Bronchial epithelial cell (primary cell): Measurements from ENCODE around the gene TPRG1L. TPM values are rescaled to one million over a fixed set of nuclear protein-coding genes. Genes with fewer than 3 reads are reported as not detected.

Source experiments
- DNase-seq: peaks from one replicate; pipeline ENCODE4 v3.0.0-alpha.2; 2010; ENCODE audit warnings: low read depth
- FAIRE-seq: peaks from 2 replicates; lab custom pipeline; 2011; peaks lifted over from hg19 to GRCh38; lab: Jason Lieb, UNC
- H3K27me3 ChIP-seq: 2 replicates; pipeline ENCODE4 v1.5.1; 2011; ENCODE audit warnings: low read length; ENCODE audit not compliant: control insufficient read depth, insufficient read depth
- H3K36me3 ChIP-seq: 2 replicates; pipeline ENCODE4 v1.5.1; 2011; ENCODE audit warnings: low read length; ENCODE audit not compliant: control insufficient read depth, insufficient read depth
- H3K4me3 ChIP-seq: 2 replicates; pipeline ENCODE4 v1.5.1; 2011; ENCODE audit warnings: mild to moderate bottlenecking, low read depth, low read length, control low read depth
- total RNA-seq: library from RNA; depleted of rRNA; stranded (reverse); fragments of >200 nt; gene quantifications from 2 replicates; pipeline ENCODE4 v1.2.1, GENCODE V29; 2014
- TF ChIP-seq, protein P1 (sequence below): IDR thresholded peaks from 2 replicates; pipeline ENCODE4 v1.5.1; 2011; ENCODE audit warnings: mild to moderate bottlenecking, moderate library complexity, low read length, control low read depth, inconsistent platforms; ENCODE audit not compliant: insufficient read depth, severe bottlenecking

TPRG1L gene
- total RNA-seq, 1 donor from 2014 or later: 33.4 TPM

DNA sequence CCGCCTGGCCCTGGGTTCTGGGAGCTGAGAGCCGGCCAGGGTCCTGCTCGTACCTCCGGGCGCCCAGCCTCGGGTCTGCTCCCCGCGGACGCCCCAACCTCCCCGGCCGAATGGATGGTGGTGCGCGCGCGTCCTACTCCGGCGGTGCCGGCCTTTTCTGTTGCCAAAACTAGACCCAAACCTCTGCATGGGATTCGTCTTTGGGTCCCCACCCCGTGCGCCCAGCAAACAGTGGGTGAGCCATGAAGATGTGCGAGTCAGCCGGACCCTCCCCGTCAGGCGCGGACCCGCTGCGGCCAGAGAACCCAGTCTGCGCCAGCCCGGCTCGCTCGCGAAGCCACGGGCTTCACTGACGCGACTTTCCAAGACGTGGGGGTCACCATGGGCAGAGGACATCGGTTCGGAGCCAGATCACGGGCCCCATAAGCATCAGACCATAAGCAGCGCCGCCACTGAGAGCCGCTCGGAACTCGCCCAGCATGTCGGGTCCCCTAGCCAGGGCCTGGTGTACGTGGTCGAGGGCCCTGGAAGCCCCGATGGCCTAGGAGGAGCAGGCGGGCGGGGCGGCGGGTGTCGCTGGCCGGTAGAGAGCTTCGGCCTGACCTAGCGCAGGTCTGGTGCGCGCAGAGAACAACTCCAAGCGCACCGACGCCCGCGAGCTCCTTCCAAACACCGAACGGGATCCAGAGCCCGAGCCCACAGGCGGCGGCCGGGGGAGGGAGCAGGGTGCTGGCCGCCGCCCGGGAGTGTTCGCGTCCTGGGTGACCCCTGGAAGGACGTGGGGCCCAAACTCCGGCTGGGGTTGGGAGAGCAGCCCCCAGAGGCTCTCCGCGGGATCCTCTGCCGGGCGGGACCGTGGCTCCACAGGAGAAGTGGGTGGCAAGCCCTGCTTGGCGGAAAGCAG is 26.5 kb downstream of the TPRG1L start:
- TF ChIP-seq, protein P1, sequence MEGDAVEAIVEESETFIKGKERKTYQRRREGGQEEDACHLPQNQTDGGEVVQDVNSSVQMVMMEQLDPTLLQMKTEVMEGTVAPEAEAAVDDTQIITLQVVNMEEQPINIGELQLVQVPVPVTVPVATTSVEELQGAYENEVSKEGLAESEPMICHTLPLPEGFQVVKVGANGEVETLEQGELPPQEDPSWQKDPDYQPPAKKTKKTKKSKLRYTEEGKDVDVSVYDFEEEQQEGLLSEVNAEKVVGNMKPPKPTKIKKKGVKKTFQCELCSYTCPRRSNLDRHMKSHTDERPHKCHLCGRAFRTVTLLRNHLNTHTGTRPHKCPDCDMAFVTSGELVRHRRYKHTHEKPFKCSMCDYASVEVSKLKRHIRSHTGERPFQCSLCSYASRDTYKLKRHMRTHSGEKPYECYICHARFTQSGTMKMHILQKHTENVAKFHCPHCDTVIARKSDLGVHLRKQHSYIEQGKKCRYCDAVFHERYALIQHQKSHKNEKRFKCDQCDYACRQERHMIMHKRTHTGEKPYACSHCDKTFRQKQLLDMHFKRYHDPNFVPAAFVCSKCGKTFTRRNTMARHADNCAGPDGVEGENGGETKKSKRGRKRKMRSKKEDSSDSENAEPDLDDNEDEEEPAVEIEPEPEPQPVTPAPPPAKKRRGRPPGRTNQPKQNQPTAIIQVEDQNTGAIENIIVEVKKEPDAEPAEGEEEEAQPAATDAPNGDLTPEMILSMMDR: no peak
- DNase-seq (no peak), FAIRE-seq (no peak)
- Histone ChIP-seq H3K4me3 (no peak overlapping the region), H3K27me3 (peaks cover 22% of the 10 kb centered on the region), H3K36me3 (peaks cover 5% of the 10 kb centered on the region)

DNA sequence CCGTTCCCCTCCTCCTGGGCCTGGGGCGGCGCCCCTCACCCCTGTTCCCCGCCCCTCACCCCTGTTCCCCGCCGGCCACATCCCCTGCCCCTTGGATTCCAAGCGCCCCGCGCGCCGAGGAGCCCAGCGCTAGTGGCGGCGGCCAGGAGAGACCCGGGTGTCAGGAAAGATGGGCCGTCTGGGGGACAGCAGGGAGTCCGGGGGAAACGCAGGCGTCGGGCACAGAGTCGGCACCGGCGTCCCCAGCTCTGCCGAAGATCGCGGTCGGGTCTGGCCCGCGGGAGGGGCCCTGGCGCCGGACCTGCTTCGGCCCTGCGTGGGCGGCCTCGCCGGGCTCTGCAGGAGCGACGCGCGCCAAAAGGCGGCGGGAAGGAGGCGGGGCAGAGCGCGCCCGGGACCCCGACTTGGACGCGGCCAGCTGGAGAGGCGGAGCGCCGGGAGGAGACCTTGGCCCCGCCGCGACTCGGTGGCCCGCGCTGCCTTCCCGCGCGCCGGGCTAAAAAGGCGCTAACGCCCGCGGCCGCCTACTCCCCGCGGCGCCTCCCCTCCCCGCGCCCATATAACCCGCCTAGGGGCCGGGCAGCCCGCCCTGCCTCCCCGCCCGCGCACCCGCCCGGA is 27.2 kb downstream of the TPRG1L start, which contains the start of gene TP73:
TSS of gene TP73 (plus strand) at position 587 of the 618 bp plus-strand sequence. CDS start 29,850 bp downstream, outside the sequence.
- Histone ChIP-seq H3K36me3 (no peaks in the 10 kb centered on the region), H3K27me3 (peaks cover 22% of the 10 kb centered on the region), H3K4me3 (no peak within 1 kb of the TSS)
- DNase-seq (no peak), FAIRE-seq (no peak)
- TF ChIP-seq, protein P1: no peak

DNA sequence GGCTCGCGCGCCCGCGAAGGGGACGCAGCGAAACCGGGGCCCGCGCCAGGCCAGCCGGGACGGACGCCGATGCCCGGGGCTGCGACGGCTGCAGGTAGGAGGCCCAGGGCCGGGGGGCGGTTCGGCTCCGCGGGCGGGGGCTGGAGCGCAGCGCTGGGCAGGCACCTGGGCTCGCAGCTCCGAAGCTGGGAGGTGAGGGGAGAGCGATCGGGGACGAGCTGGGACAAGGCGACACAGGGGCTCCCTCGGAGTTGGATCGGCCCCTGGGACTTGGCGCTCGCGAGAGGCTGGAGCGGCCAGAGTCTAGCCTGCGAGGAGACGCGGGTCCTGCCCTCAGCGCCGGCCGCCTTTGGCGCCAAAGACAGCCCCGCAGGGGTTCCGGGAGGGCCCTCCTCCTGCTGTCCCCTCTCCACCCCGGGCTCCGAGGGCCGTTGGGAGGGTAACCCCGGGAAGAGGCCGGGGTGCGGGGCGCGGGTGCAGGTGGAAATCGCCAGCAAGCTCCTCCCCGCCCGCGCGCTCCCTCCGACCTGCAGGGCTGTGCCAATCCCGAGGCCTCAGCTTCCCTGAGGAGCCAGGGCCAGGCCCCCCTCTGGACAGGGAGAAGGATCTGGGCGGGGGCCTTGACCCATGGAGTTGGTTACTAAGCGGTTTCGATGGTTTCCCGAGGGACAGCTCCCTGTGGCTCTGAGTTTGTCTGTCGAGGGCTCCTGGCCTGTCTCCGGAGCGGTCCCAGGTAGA is 27.9 kb downstream of the TPRG1L start:
- TF ChIP-seq, protein P1: no peak
- Histone ChIP-seq H3K4me3 (no peak overlapping the region), H3K36me3 (no peaks in the 10 kb centered on the region), H3K27me3 (peaks cover 22% of the 10 kb centered on the region)
- FAIRE-seq (no peak), DNase-seq (no peak)

DNA sequence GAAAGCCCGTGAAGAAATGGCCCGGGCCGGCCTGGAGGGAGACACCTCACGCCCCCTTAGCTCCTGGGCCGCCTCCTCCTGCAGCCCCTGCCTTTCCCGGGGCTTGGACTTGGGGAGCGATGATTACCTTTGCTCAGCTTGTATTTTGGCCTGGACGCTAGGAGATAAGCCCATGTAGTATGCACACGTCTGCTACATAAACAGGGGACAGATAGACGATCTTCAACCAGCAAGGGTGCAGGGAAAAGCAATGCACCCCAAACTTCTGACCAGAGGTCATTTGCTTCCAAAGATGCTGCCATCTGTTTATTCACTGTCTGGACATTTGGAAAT is 28.4 kb downstream of the TPRG1L start:
- TF ChIP-seq, protein P1: no peak
- peaks cover 22% of the 10 kb centered on the region for H3K27me3 ChIP-seq
- H3K4me3 ChIP-seq: no peak overlapping the region
- no peaks in the 10 kb centered on the region for H3K36me3 ChIP-seq
- DNase-seq: no peak
- no peak for FAIRE-seq

DNA sequence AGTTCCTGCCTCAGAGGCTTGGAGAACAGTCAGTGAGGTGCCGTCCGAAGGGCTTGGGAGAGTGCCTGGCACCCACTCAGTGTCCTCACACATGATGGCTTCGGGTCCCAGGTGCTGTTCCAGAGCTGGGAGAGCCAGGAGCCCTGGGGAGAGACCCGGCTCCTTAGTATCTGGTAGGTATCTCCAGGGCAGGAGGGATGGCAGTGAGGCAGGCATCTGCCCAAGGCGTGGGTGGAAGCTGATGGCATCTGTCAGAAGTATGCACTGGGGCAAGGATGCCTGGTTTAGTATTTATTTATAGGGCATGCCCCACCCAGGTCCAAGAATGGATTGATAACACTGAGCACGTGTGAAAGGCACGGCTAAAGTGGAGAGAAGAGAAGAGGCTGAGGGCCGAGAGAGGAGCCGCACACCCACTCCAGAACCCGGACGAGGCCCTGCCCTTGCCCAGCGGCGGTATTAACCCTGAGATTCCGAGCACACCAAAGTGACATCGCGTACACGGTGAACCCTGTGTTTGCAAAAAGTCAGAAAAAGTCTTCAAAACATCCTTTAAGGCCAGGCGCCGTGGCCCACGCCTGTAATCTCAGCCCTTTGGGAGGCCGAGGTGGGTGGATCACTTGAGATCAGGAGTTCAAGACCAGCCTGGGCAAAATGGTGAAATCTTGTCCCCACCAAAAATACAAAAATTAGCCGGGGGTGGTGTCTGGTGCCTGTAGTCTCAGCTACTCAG is 29.9 kb downstream of the TPRG1L start:
- FAIRE-seq (no peak), DNase-seq (no peak)
- Histone ChIP-seq H3K4me3 (no peak overlapping the region), H3K27me3 (peaks cover 22% of the 10 kb centered on the region), H3K36me3 (no peaks in the 10 kb centered on the region)
- TF ChIP-seq, protein P1: no peak
